ENCODE data around the gene RRM2. TPM values are rescaled to one million over a fixed set of nuclear protein-coding genes. Genes with fewer than 3 reads are reported as not detected.

RRM2 gene
- polyA plus RNA-seq, 1 donor (not counting 4 experiments of a cell fraction or from before 2014, with no cell fraction given), result 25.7 TPM

DNA sequence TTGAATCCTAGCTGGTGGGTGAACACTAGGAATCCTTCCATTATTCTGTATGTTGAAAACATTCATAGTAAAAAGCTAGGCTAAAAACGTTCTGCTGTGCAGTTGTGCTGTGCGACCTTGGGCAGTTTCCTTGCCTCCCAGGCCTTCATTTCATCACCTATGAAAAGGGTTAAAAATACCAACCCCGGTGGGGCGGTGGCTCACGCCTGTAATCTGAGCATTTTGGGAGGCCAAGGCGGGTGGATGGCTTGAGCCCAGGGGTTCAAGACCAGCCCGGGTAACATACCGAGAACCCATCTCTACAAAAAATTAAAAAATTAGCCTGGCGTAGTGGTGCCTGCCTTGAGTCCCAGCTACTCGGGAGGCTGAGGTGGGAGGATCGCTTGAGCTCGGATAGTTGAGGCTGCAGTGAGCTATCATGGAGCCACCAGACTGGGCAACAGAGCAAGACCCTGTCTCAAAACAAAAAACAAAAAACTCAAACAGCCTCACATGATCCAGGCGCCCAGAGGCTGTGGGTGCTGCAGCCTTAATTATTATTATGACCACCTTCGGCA lies 2.9 kb upstream of the RRM2 start:
- FAIRE-seq (no peak), DNase-seq (ENCODE audit: low read depth, low spot score) (no peak)
- dilution Hi-C loops (cut with MboI; ENCODE audit: extremely low pct_ligation_motif_present, low sequenced_read_pairs), result no loop called here
- Histone ChIP-seq H3K4me3 (ENCODE audit: control insufficient read depth in 2 of 3, extremely low read depth in 1 of 3, insufficient read depth in 2 of 3, low read depth in 1 of 3, low read length in 3 of 3) (peak overlapping the region; percentile 47 to 83 (median 79)), H3K9ac (ENCODE audit: control insufficient read depth, extremely low read depth, insufficient read depth, low read length) (peak overlapping the region; percentile 83), H3K79me2 (ENCODE audit: control insufficient read depth, insufficient read depth, low read length) (peaks cover 14% of the 10 kb centered on the region), H3K27ac (ENCODE audit: control insufficient read depth, insufficient read depth, low read length) (peak overlapping the region; percentile 76), H3K9me1 (ENCODE audit: control insufficient read depth, extremely low read depth, insufficient read depth, low read length) (no peaks in the 10 kb centered on the region), H4K20me1 (ENCODE audit: control insufficient read depth, extremely low read depth, insufficient read depth, low read length) (no peaks in the 10 kb centered on the region), H3K4me1 (ENCODE audit: control insufficient read depth, extremely low read depth, insufficient read depth, low read length) (peaks cover 33% of the 10 kb centered on the region), H3K36me3 (ENCODE audit: control insufficient read depth in 2 of 2, extremely low read depth in 1 of 2, insufficient read depth in 2 of 2, low read length in 2 of 2) (no peaks in the 10 kb centered on the region), H3K27me3 (ENCODE audit: control insufficient read depth, extremely low read depth, insufficient read depth, low read length) (no peaks in the 10 kb centered on the region), H3K9me3 (ENCODE audit: control insufficient read depth, low read depth, low read length) (no peaks in the 10 kb centered on the region), H3K4me2 (ENCODE audit: control insufficient read depth, extremely low read depth, insufficient read depth, low read depth, low read length) (peak overlapping the region; percentile 88), H2AFZ (ENCODE audit: control insufficient read depth, low read length) (peak overlapping the region; percentile 54)
- TF ChIP-seq, protein P1, sequence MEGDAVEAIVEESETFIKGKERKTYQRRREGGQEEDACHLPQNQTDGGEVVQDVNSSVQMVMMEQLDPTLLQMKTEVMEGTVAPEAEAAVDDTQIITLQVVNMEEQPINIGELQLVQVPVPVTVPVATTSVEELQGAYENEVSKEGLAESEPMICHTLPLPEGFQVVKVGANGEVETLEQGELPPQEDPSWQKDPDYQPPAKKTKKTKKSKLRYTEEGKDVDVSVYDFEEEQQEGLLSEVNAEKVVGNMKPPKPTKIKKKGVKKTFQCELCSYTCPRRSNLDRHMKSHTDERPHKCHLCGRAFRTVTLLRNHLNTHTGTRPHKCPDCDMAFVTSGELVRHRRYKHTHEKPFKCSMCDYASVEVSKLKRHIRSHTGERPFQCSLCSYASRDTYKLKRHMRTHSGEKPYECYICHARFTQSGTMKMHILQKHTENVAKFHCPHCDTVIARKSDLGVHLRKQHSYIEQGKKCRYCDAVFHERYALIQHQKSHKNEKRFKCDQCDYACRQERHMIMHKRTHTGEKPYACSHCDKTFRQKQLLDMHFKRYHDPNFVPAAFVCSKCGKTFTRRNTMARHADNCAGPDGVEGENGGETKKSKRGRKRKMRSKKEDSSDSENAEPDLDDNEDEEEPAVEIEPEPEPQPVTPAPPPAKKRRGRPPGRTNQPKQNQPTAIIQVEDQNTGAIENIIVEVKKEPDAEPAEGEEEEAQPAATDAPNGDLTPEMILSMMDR (optimal IDR thresholded peaks at IDR 0.05 in 1 of 3, IDR thresholded peaks at IDR 0.05 in 1 of 3, conservative IDR thresholded peaks at IDR 0.05 in 1 of 3; ENCODE audit: extremely low read depth in 1 of 3, insufficient read depth in 2 of 3, low read length in 3 of 3), result no peak
- TF ChIP-seq EZH2 (IDR thresholded peaks at IDR 0.05; ENCODE audit: low read length), result no peak

DNA sequence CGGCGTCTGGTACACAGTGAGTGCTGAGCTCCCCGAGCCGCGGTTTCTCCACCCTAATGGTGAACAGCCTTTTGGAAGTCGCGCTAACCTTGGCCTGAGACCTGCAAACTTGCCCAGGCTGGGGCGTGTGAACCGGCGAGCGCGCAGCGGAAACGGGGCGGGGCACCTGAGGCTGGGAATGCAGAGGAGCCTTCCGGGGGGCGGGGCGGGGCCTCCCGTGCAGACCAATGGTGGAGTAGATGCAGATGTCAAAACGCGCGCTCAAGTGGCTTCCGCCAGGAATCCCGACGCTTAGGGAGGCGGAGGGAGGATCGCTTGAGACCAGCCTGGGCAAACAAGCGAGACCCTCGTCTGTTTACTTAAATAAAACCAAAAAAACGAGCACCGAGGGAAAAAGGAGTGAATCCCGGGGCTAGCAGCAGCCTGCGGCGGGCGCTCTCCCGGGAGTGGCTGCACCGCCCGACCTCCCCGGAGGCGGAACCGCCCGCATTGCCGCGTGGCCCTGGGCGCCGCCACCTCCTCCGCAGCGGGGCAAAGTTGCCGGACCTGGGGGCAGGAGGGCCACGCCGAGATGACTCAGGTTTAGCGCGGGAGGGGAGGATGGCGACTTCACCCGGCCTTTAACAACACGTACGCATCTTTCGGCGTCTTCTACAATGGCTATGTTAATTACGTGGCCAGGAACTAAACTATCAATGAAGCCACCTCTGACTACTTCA lies 2.2 kb upstream of the RRM2 start:
- no peaks in the 10 kb centered on the region for H3K27me3 ChIP-seq (ENCODE audit: control insufficient read depth, extremely low read depth, insufficient read depth, low read length)
- H3K4me3 ChIP-seq (ENCODE audit: control insufficient read depth in 2 of 3, extremely low read depth in 1 of 3, insufficient read depth in 2 of 3, low read depth in 1 of 3, low read length in 3 of 3), result peak overlapping the region; percentile 47 to 83 (median 79)
- peak overlapping the region; percentile 76 for H3K27ac ChIP-seq (ENCODE audit: control insufficient read depth, insufficient read depth, low read length)
- no peaks in the 10 kb centered on the region for H3K36me3 ChIP-seq (ENCODE audit: control insufficient read depth in 2 of 2, extremely low read depth in 1 of 2, insufficient read depth in 2 of 2, low read length in 2 of 2)
- H2AFZ ChIP-seq (ENCODE audit: control insufficient read depth, low read length), result peak overlapping the region; percentile 86
- peak overlapping the region; percentile 83 for H3K9ac ChIP-seq (ENCODE audit: control insufficient read depth, extremely low read depth, insufficient read depth, low read length)
- no peaks in the 10 kb centered on the region for H3K9me1 ChIP-seq (ENCODE audit: control insufficient read depth, extremely low read depth, insufficient read depth, low read length)
- FAIRE-seq, result no peak
- H3K4me2 ChIP-seq (ENCODE audit: control insufficient read depth, extremely low read depth, insufficient read depth, low read depth, low read length), result peak overlapping the region; percentile 88
- H3K79me2 ChIP-seq (ENCODE audit: control insufficient read depth, insufficient read depth, low read length), result peaks cover 16% of the 10 kb centered on the region
- H3K9me3 ChIP-seq (ENCODE audit: control insufficient read depth, low read depth, low read length), result no peaks in the 10 kb centered on the region
- H3K4me1 ChIP-seq (ENCODE audit: control insufficient read depth, extremely low read depth, insufficient read depth, low read length), result peaks cover 38% of the 10 kb centered on the region
- no peaks in the 10 kb centered on the region for H4K20me1 ChIP-seq (ENCODE audit: control insufficient read depth, extremely low read depth, insufficient read depth, low read length)
- TF ChIP-seq, protein P1 (optimal IDR thresholded peaks at IDR 0.05 in 1 of 3, IDR thresholded peaks at IDR 0.05 in 1 of 3, conservative IDR thresholded peaks at IDR 0.05 in 1 of 3; ENCODE audit: extremely low read depth in 1 of 3, insufficient read depth in 2 of 3, low read length in 3 of 3), result no peak
- no peak for TF ChIP-seq EZH2 (IDR thresholded peaks at IDR 0.05; ENCODE audit: low read length)
- dilution Hi-C loops (cut with MboI; ENCODE audit: extremely low pct_ligation_motif_present, low sequenced_read_pairs), result no loop called here
- no peak for DNase-seq (ENCODE audit: low read depth, low spot score)
